ENCODE measurements around the gene B4GALT3. TPM values are rescaled to one million over a fixed set of nuclear protein-coding genes. Genes with fewer than 3 reads are reported as not detected.

B4GALT3 gene
- total RNA-seq, 1 donor from 2014 or later = 9.5 TPM

DNA sequence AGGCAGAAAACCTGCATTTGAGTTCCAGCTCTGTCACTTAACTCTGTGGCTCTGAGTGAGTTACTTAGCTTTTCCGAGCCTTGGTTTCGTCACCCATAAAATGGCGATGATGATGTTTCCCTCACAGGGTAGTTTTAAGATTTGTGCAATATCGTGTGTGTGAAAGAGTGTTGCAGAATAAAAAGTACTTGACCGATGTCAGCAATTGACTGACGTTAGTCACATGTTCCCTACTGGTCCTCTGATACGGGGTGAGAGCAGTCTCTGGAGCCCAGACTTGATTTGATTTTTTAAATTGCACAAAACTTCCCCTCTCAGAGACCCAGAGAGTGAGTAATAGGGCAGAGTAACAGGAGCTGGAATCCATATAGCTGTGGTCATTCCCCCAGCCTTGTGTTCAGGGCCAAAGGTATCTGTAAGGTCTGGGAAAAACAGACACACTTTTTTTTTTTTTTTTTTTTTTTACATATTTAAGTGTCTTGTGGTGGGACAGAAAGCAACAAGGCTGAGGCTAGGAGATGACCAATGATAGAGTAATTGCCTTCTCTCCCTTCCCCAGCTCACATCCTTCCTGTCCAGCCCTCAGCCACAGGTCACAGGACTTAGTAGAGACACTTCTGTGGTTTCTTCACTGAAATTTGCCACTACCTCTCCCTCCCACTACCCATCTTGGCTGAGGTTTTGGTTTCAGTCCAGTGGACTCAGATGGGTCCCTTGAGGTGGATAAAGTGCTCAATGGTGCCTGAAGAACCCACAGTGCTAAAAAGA lies 39.8 kb upstream of the B4GALT3 start:
- no peak for TF ChIP-seq EZH2phosphoT487 (IDR thresholded peaks at IDR 0.05)
- TF ChIP-seq, protein P1, sequence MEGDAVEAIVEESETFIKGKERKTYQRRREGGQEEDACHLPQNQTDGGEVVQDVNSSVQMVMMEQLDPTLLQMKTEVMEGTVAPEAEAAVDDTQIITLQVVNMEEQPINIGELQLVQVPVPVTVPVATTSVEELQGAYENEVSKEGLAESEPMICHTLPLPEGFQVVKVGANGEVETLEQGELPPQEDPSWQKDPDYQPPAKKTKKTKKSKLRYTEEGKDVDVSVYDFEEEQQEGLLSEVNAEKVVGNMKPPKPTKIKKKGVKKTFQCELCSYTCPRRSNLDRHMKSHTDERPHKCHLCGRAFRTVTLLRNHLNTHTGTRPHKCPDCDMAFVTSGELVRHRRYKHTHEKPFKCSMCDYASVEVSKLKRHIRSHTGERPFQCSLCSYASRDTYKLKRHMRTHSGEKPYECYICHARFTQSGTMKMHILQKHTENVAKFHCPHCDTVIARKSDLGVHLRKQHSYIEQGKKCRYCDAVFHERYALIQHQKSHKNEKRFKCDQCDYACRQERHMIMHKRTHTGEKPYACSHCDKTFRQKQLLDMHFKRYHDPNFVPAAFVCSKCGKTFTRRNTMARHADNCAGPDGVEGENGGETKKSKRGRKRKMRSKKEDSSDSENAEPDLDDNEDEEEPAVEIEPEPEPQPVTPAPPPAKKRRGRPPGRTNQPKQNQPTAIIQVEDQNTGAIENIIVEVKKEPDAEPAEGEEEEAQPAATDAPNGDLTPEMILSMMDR (IDR thresholded peaks at IDR 0.05) = no peak
- no peak for TF ChIP-seq EZH2 (IDR thresholded peaks at IDR 0.05)

DNA sequence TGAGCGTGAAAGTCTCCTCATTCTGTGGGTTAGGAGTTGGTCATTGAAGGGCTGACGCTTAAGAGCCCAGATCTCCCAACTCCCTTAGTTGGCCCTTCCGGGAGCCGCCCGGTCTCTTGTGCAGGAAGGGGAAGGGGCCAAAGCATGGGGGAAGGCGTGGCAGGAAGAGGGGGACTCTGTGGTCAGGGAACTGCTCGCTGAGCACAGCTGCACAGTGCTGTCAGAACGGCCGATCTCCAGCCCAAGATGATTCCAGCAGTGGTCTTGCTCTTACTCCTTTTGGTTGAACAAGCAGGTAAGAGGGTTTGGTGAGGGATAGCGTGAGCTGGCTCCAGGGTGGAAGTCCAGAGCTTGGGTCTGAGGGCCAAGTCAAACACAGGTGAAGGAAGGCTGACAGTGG lies 37.8 kb upstream of the B4GALT3 start, which contains the start of gene FCER1G:
TSS of gene FCER1G (plus strand) at position 220 of the 400 bp plus-strand sequence. CDS start at position 247, 27 bp downstream.
- H3K4me2 ChIP-seq = no peak within 1 kb of the TSS
- peaks cover 3% of the 10 kb centered on the region for H4K20me1 ChIP-seq (ENCODE audit: low read depth)
- H3K4me3 ChIP-seq = no peak within 1 kb of the TSS
- no peak for DNase-seq (ENCODE audit: low spot score)
- H3K27me3 Mint-ChIP-seq (ENCODE audit: insufficient read depth, low read depth) = peaks cover 6% of the 10 kb centered on the region
- no peaks in the 10 kb centered on the region for H3K27me3 ChIP-seq
- H3K36me3 Mint-ChIP-seq = peaks cover 27% of the 10 kb centered on the region
- H3K9me3 ChIP-seq (ENCODE audit: low read depth) = no peaks in the 10 kb centered on the region
- no peak within 1 kb of the TSS for H3K9ac ChIP-seq
- TF ChIP-seq EZH2phosphoT487 (IDR thresholded peaks at IDR 0.05) (no peak), EZH2 (IDR thresholded peaks at IDR 0.05) (no peak)
- TF ChIP-seq, protein P1 (IDR thresholded peaks at IDR 0.05) = no peak
- H3K4me1 Mint-ChIP-seq = peaks cover 13% of the 10 kb centered on the region
- H3K4me3 Mint-ChIP-seq = no peak within 1 kb of the TSS
- peaks cover 21% of the 10 kb centered on the region for H3F3A ChIP-seq (ENCODE audit: low read depth)
- H3K27ac ChIP-seq = no peak within 1 kb of the TSS
- peaks cover 11% of the 10 kb centered on the region for H3K36me3 ChIP-seq
- H3K9me3 Mint-ChIP-seq = no peaks in the 10 kb centered on the region
- peaks cover 6% of the 10 kb centered on the region for H3K4me1 ChIP-seq
- H3K27ac Mint-ChIP-seq = no peak within 1 kb of the TSS
- H3K79me2 ChIP-seq (ENCODE audit: low read depth) = no peaks in the 10 kb centered on the region
- no peak within 1 kb of the TSS for H2AFZ ChIP-seq (replicated peaks)

More for the DNA sequence above, 39.8 kb upstream of the B4GALT3 start:
- Mint-ChIP-seq H3K27me3 (ENCODE audit: insufficient read depth, low read depth) (peaks cover 4% of the 10 kb centered on the region), H3K4me3 (no peak overlapping the region), H3K9me3 (no peaks in the 10 kb centered on the region), H3K4me1 (peaks cover 13% of the 10 kb centered on the region), H3K36me3 (peaks cover 19% of the 10 kb centered on the region), H3K27ac (no peak overlapping the region)
- Histone ChIP-seq H3K9me3 (ENCODE audit: low read depth) (no peaks in the 10 kb centered on the region), H3K4me3 (no peak overlapping the region), H3K4me1 (peaks cover 6% of the 10 kb centered on the region), H3F3A (ENCODE audit: low read depth) (peaks cover 21% of the 10 kb centered on the region), H3K4me2 (no peak overlapping the region), H3K27ac (peak overlapping the region; percentile 39), H3K79me2 (ENCODE audit: low read depth) (no peaks in the 10 kb centered on the region), H3K36me3 (no peaks in the 10 kb centered on the region), H4K20me1 (ENCODE audit: low read depth) (no peaks in the 10 kb centered on the region), H3K27me3 (no peaks in the 10 kb centered on the region), H2AFZ (replicated peaks) (no peak overlapping the region), H3K9ac (no peak overlapping the region)
- DNase-seq (ENCODE audit: low spot score) = no peak

DNA sequence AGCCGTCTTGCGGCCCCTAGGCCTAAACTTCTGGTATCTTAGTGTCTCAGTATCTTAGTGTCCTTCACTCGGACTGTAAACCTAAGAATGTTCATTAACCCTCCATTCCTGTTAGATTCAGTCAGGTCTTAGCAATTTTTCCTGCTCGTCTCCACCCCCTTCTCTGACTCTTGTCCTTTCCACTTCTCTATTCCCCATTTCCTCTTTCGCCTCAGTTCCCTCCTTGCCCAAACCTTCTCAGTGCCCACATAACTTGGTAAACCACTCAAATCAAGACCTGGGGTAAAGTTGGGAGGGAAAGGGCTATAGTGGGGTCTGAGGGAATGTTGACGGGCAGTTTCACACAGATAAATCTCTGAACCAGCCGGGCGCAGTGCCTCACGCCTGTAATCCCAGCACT lies 37.1 kb upstream of the B4GALT3 start:
- Histone ChIP-seq H2AFZ (replicated peaks) (no peak overlapping the region), H3K27me3 (no peaks in the 10 kb centered on the region), H3K4me2 (no peak overlapping the region), H3K9ac (no peak overlapping the region), H3K4me3 (no peak overlapping the region), H3K36me3 (peaks cover 13% of the 10 kb centered on the region), H3F3A (ENCODE audit: low read depth) (peaks cover 25% of the 10 kb centered on the region), H3K9me3 (ENCODE audit: low read depth) (no peaks in the 10 kb centered on the region), H3K27ac (no peak overlapping the region), H3K4me1 (peaks cover 6% of the 10 kb centered on the region), H4K20me1 (ENCODE audit: low read depth) (peaks cover 5% of the 10 kb centered on the region), H3K79me2 (ENCODE audit: low read depth) (no peaks in the 10 kb centered on the region)
- H3K4me3 Mint-ChIP-seq = no peak overlapping the region
- peaks cover 15% of the 10 kb centered on the region for H3K4me1 Mint-ChIP-seq
- peaks cover 8% of the 10 kb centered on the region for H3K27me3 Mint-ChIP-seq (ENCODE audit: insufficient read depth, low read depth)
- peaks cover 30% of the 10 kb centered on the region for H3K36me3 Mint-ChIP-seq
- no peak for TF ChIP-seq EZH2 (IDR thresholded peaks at IDR 0.05)
- TF ChIP-seq, protein P1 (IDR thresholded peaks at IDR 0.05) = no peak
- TF ChIP-seq EZH2phosphoT487 (IDR thresholded peaks at IDR 0.05) = no peak
- no peak overlapping the region for H3K27ac Mint-ChIP-seq
- no peaks in the 10 kb centered on the region for H3K9me3 Mint-ChIP-seq
- no peak for DNase-seq (ENCODE audit: low spot score)

Measured in neural progenitor cell (in vitro differentiated cells).